ENCODE results near the gene FSD1.
"Not testable (repeated sequence)": the region's sequence is repeated elsewhere in the genome, so short reads cannot be mapped to it uniquely, and the experiment has no call there.

FSD1 gene

GRCh38 chr19:4284974-4285373, 19.4 kb upstream of the FSD1 start:
- DNase-seq (ENCODE audit: low spot score) = no peak

GRCh38 chr19:4286141-4286540, 18.3 kb upstream of the FSD1 start:
- not testable (repeated sequence) for DNase-seq (ENCODE audit: low spot score)

- no peak for DNase-seq (ENCODE audit: low spot score)
Observed at GRCh38 chr19:4288091-4288777, 16.2 kb upstream of the FSD1 start.

GRCh38 chr19:4291184-4291732, 13.1 kb upstream of the FSD1 start:
- DNase-seq (ENCODE audit: low spot score) = no peak

GRCh38 chr19:4292515-4292914, 11.9 kb upstream of the FSD1 start:
- DNase-seq (ENCODE audit: low spot score) = no peak

GRCh38 chr19:4294389-4294788, 10.0 kb upstream of the FSD1 start:
- no peak for DNase-seq (ENCODE audit: low spot score)

GRCh38 chr19:4295972-4296771, 8.2 kb upstream of the FSD1 start:
- DNase-seq (ENCODE audit: low spot score) = no peak

- peak; percentile 19 for DNase-seq (ENCODE audit: low spot score)
Observed at GRCh38 chr19:4297901-4298809, 6.2 kb upstream of the FSD1 start.

- DNase-seq (ENCODE audit: low spot score) = no peak
Observed at GRCh38 chr19:4298810-4299550, 5.4 kb upstream of the FSD1 start.

GRCh38 chr19:4300589-4300988, 3.8 kb upstream of the FSD1 start:
- no peak for DNase-seq (ENCODE audit: low spot score)

GRCh38 chr19:4301590-4302242, 2.7 kb upstream of the FSD1 start:
- no peak for DNase-seq (ENCODE audit: low spot score)

GRCh38 chr19:4302243-4302640, 2.2 kb upstream of the FSD1 start, which contains the start of gene TMIGD2:
Gene TMIGD2 (minus strand): TSS chr19:4302389. CDS start chr19:4302385, 4 bp downstream.
- DNase-seq (ENCODE audit: low spot score) = no peak

- DNase-seq (ENCODE audit: low spot score) = no peak
Observed at GRCh38 chr19:4303819-4304537, 420 bp upstream of the FSD1 start.

GRCh38 chr19:4305257-4305612, 837 bp downstream of the FSD1 start:
- no peak for DNase-seq (ENCODE audit: low spot score)

GRCh38 chr19:4305659-4306058, 1.3 kb downstream of the FSD1 start:
- DNase-seq (ENCODE audit: low spot score) = no peak

GRCh38 chr19:4310247-4311121, 6.1 kb downstream of the FSD1 start:
- DNase-seq (ENCODE audit: low spot score) = no peak

- DNase-seq (ENCODE audit: low spot score) = no peak
Observed at GRCh38 chr19:4313847-4314490, 9.6 kb downstream of the FSD1 start.

GRCh38 chr19:4316956-4317355, 12.6 kb downstream of the FSD1 start:
- no peak for DNase-seq (ENCODE audit: low spot score)

GRCh38 chr19:4318460-4318859, 14.1 kb downstream of the FSD1 start:
- DNase-seq (ENCODE audit: low spot score) = no peak

Measured in activated CD4-positive, alpha-beta T cell treated with anti-CD3 and anti-CD28 coated beads, Interleukin-2, Interleukin-4, amounts not matched to agents 100 ng/mL and 50 ng/mL, durations not matched to agents 16 hours and 8 hours (primary cell).